H9 (cell line): Measurements from ENCODE around the gene ITGB2. TPM values are rescaled to one million over a fixed set of nuclear protein-coding genes. Genes with fewer than 3 reads are reported as not detected.

Experiments
- DNase-seq: peaks from one replicate; pipeline ENCODE4 v3.0.0-alpha.2; 2017
- H2AFZ ChIP-seq: one replicate; pipeline ENCODE4 v1.6.1; 2013; ENCODE audit warnings: mild to moderate bottlenecking, low read length, control low read depth, moderate library complexity
- H2AK5ac ChIP-seq: 2 replicates; pipeline ENCODE4 v1.6.1; 2013; ENCODE audit warnings: low read length, control low read depth, mixed read lengths; ENCODE audit not compliant: insufficient read length
- H2BK120ac ChIP-seq: one replicate; pipeline ENCODE4 v1.6.1; 2013; ENCODE audit warnings: low read depth, mild to moderate bottlenecking, low read length, control low read depth, inconsistent platforms; ENCODE audit not compliant: poor library complexity, severe bottlenecking
- H2BK12ac ChIP-seq: 2 replicates; pipeline ENCODE4 v1.6.1; 2013; ENCODE audit warnings: low read length, control low read depth, mixed read lengths, low read depth; ENCODE audit not compliant: insufficient read length
- H2BK15ac ChIP-seq: 2 replicates; pipeline ENCODE4 v1.6.1; 2013; ENCODE audit warnings: low read depth, low read length, control low read depth
- H2BK20ac ChIP-seq: one replicate; pipeline ENCODE4 v1.6.1; 2013; ENCODE audit warnings: low read depth, mild to moderate bottlenecking, low read length, control low read depth, inconsistent platforms; ENCODE audit not compliant: poor library complexity, severe bottlenecking
- H2BK5ac ChIP-seq: 2 replicates; pipeline ENCODE4 v1.6.1; 2013; ENCODE audit warnings: low read length, control low read depth, mixed read lengths; ENCODE audit not compliant: insufficient read length
- H3K14ac ChIP-seq: 2 replicates; pipeline ENCODE4 v1.6.1; 2013; ENCODE audit warnings: low read length, control low read depth; ENCODE audit not compliant: insufficient read depth
- H3K18ac ChIP-seq: 2 replicates; pipeline ENCODE4 v1.6.1; 2013; ENCODE audit warnings: low read depth, mild to moderate bottlenecking, mixed read lengths, low read length, control low read depth; ENCODE audit not compliant: insufficient read length
- H3K23ac ChIP-seq: 2 replicates; pipeline ENCODE4 v1.6.1; 2013; ENCODE audit warnings: low read length, control low read depth, mixed read lengths, low read depth; ENCODE audit not compliant: insufficient read length
- H3K23me2 ChIP-seq: 2 replicates; pipeline ENCODE4 v1.6.1; 2013; ENCODE audit warnings: low read depth, mild to moderate bottlenecking, mixed read lengths, low read length, control low read depth; ENCODE audit not compliant: insufficient read length, poor library complexity, severe bottlenecking
- H3K27ac ChIP-seq: 2 replicates; pipeline ENCODE4 v1.5.1; 2013; ENCODE audit warnings: low read length, control low read depth, mixed read lengths, low read depth; ENCODE audit not compliant: insufficient read length
- H3K27me3 ChIP-seq: 2 replicates; pipeline ENCODE4 v1.6.1; 2013; ENCODE audit warnings: low read length, control low read depth, inconsistent platforms; ENCODE audit not compliant: insufficient read depth
- H3K4ac ChIP-seq: 2 replicates; pipeline ENCODE4 v1.6.1; 2013; ENCODE audit warnings: low read depth, mild to moderate bottlenecking, control low read depth, inconsistent platforms, low read length, moderate library complexity
- H3K4me1 ChIP-seq: 2 replicates; pipeline ENCODE4 v1.6.1; 2013; ENCODE audit warnings: low read length, control low read depth, inconsistent platforms; ENCODE audit not compliant: insufficient read depth
- H3K4me2 ChIP-seq: 2 replicates; pipeline ENCODE4 v1.6.1; 2013; ENCODE audit warnings: low read length, control low read depth, mixed read lengths; ENCODE audit not compliant: insufficient read length, insufficient read depth
- H3K56ac ChIP-seq: 2 replicates; pipeline ENCODE4 v1.6.1; 2013; ENCODE audit warnings: low read depth, mild to moderate bottlenecking, mixed read lengths, low read length, control low read depth; ENCODE audit not compliant: insufficient read length
- H3K79me1 ChIP-seq: 2 replicates; pipeline ENCODE4 v1.6.1; 2013; ENCODE audit warnings: low read depth, mild to moderate bottlenecking, moderate library complexity, low read length, control low read depth, inconsistent platforms; ENCODE audit not compliant: insufficient read depth, poor library complexity, severe bottlenecking
- H3K79me2 ChIP-seq: 2 replicates; pipeline ENCODE4 v1.6.1; 2013; ENCODE audit warnings: low read length, control low read depth, inconsistent platforms; ENCODE audit not compliant: insufficient read depth
- H3K9ac ChIP-seq: 2 replicates; pipeline ENCODE4 v1.6.1; 2013; ENCODE audit warnings: low read length, control low read depth, mixed read lengths; ENCODE audit not compliant: insufficient read length; ENCODE audit errors: extremely low read depth
- H3K9me3 ChIP-seq: one replicate; pipeline ENCODE4 v1.6.1; 2013; ENCODE audit warnings: low read depth, low read length, inconsistent platforms; ENCODE audit not compliant: control insufficient read depth
- H3T11ph ChIP-seq: one replicate; pipeline ENCODE4 v1.6.1; 2013; ENCODE audit warnings: mild to moderate bottlenecking, low read length, control low read depth, inconsistent platforms
- H4K20me1 ChIP-seq: one replicate; pipeline ENCODE4 v1.6.1; 2013; ENCODE audit not compliant: control insufficient read depth, insufficient read length, insufficient read depth
- H4K5ac ChIP-seq: 2 replicates; pipeline ENCODE4 v1.6.1; 2013; ENCODE audit warnings: low read depth, mild to moderate bottlenecking, mixed read lengths, low read length, control low read depth; ENCODE audit not compliant: insufficient read length
- H4K8ac ChIP-seq: replicated peaks from 2 replicates; pipeline ENCODE4 v1.6.1; 2013; ENCODE audit warnings: low read length, control low read depth, mixed read lengths, low read depth; ENCODE audit not compliant: insufficient read length
- H4K91ac ChIP-seq: 2 replicates; pipeline ENCODE4 v1.6.1; 2013; ENCODE audit warnings: low read depth, mild to moderate bottlenecking, moderate library complexity, mixed read lengths, low read length, control low read depth; ENCODE audit not compliant: insufficient read length
- H3K27ac Mint-ChIP-seq, 3 experiments: 2 replicates in 2 of 3; 3 replicates in 1 of 3; pipeline ENCODE4 v1.8.0; 2020 to 2021; ENCODE audit warnings: mixed read lengths in 3 of 3, mild to moderate bottlenecking in 1 of 3, moderate library complexity in 1 of 3
- H3K27me3 Mint-ChIP-seq: 2 replicates; pipeline ENCODE4 v1.8.0; 2021; ENCODE audit warnings: low read depth, mild to moderate bottlenecking, moderate library complexity, mixed read lengths
- H3K36me3 Mint-ChIP-seq, 3 experiments: 2 replicates in 2 of 3; 3 replicates in 1 of 3; pipeline ENCODE4 v1.8.0; 2020 to 2021; ENCODE audit warnings: low read depth in 3 of 3, mixed read lengths in 3 of 3; ENCODE audit not compliant: insufficient read depth in 1 of 3
- H3K4me1 Mint-ChIP-seq, 2 experiments: 2 replicates each; pipeline ENCODE4 v1.8.0; 2020; ENCODE audit warnings: mixed read lengths in 2 of 2
- H3K4me3 Mint-ChIP-seq, 2 experiments: 2 replicates in 1 of 2; 3 replicates in 1 of 2; pipeline ENCODE4 v1.8.0; 2020 to 2021; ENCODE audit warnings: mild to moderate bottlenecking in 2 of 2, mixed read lengths in 2 of 2, moderate library complexity in 1 of 2
- H3K9me3 Mint-ChIP-seq, 2 experiments: 2 replicates in 1 of 2; 3 replicates in 1 of 2; pipeline ENCODE4 v1.8.0; 2020; ENCODE audit warnings: mild to moderate bottlenecking in 2 of 2, mixed read lengths in 2 of 2, moderate library complexity in 1 of 2
- WGBS: extraction: QIAGEN DNeasy Blood & Tissue Kit; methylation state at CpG from one replicate; pipeline ENCODE4 v1.1.7; 2013; ENCODE audit warnings: missing lambda C conversion rate, low lambda C conversion rate, mixed read lengths; ENCODE audit not compliant: insufficient read length; ENCODE audit errors: extremely low coverage; 5-methylcytosine and 5-hydroxymethylcytosine counted together
- total RNA-seq: library from RNA; stranded (reverse); gene quantifications from 2 replicates; pipeline ENCODE4 v1.2.1, GENCODE V29; 2021
- TF ChIP-seq, protein P1 (sequence below): fragments of 200-600 bp; sonication (generic); conservative IDR thresholded peaks from 3 replicates; pipeline ENCODE4 v1.8.0; 2021; ENCODE audit warnings: antibody characterized with exemption, mild to moderate bottlenecking

ITGB2 gene
- total RNA-seq, 1 experiment from 2014 or later, result 1.1 TPM

DNA sequence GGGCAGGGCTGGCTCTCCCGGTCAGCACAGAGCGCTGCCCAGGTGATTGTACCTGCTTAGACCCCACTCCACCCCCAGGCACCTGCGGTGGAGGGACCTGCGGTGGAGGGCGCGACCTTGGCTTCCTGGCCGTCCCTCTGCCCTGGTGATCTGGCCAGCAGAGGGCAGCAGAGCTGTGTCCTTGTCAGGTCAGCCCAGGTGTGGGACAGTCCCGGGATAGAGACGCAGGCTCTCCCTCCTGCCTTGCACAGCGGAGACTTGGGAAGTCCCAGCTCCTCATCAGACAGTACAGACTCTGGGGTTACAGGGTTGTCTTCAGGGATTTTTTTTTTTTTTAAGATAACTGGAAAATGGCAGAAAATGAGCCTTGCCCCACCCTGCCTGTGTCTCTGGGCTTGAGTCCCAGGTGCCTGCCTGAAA lies 29.1 kb upstream of the ITGB2 start:
- H3K4ac ChIP-seq, result no peak overlapping the region
- H3K27ac ChIP-seq, result no peak overlapping the region
- H4K8ac ChIP-seq, result no peak overlapping the region
- no peak overlapping the region for H2BK12ac ChIP-seq
- no peak overlapping the region for H3K9ac ChIP-seq
- no peak overlapping the region for H3K4me3 Mint-ChIP-seq
- H4K20me1 ChIP-seq, result no peaks in the 10 kb centered on the region
- no peak overlapping the region for H2AFZ ChIP-seq
- no peak overlapping the region for H2BK5ac ChIP-seq
- TF ChIP-seq, protein P1, sequence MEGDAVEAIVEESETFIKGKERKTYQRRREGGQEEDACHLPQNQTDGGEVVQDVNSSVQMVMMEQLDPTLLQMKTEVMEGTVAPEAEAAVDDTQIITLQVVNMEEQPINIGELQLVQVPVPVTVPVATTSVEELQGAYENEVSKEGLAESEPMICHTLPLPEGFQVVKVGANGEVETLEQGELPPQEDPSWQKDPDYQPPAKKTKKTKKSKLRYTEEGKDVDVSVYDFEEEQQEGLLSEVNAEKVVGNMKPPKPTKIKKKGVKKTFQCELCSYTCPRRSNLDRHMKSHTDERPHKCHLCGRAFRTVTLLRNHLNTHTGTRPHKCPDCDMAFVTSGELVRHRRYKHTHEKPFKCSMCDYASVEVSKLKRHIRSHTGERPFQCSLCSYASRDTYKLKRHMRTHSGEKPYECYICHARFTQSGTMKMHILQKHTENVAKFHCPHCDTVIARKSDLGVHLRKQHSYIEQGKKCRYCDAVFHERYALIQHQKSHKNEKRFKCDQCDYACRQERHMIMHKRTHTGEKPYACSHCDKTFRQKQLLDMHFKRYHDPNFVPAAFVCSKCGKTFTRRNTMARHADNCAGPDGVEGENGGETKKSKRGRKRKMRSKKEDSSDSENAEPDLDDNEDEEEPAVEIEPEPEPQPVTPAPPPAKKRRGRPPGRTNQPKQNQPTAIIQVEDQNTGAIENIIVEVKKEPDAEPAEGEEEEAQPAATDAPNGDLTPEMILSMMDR, result peak; percentile 97
- no peak overlapping the region for H2AK5ac ChIP-seq
- H3K4me2 ChIP-seq, result no peak overlapping the region
- H3K23ac ChIP-seq, result no peak overlapping the region
- H3K27ac Mint-ChIP-seq, result peak overlapping the region in 1 of 3 experiments; percentile 34; a peak in 1 of 7 replicates
- H3K23me2 ChIP-seq, result no peaks in the 10 kb centered on the region
- peaks cover 17 to 36% (median 29%) of the 10 kb centered on the region in 3 experiments; a peak in 6 of 7 replicates for H3K36me3 Mint-ChIP-seq
- H3K79me1 ChIP-seq, result peaks cover 3% of the 10 kb centered on the region
- H4K91ac ChIP-seq, result no peak overlapping the region
- H3K27me3 Mint-ChIP-seq, result peaks cover 2% of the 10 kb centered on the region; the same call in 1 of the 2 replicates
- H3K9me3 Mint-ChIP-seq, result no peaks in the 10 kb centered on the region
- no peaks in the 10 kb centered on the region for H3K4me1 ChIP-seq
- H3K4me1 Mint-ChIP-seq, result peaks cover 2 to 4% of the 10 kb centered on the region in 2 experiments; a peak in 3 of 4 replicates
- H2BK15ac ChIP-seq, result no peak overlapping the region
- DNase-seq, result peak; percentile 91
- no peaks in the 10 kb centered on the region for H3K9me3 ChIP-seq
- H2BK120ac ChIP-seq, result no peak overlapping the region
- H3K27me3 ChIP-seq, result no peaks in the 10 kb centered on the region
- H3K14ac ChIP-seq, result no peak overlapping the region
- H3K18ac ChIP-seq, result no peak overlapping the region
- no peak overlapping the region for H2BK20ac ChIP-seq
- H4K5ac ChIP-seq, result no peak overlapping the region
- H3T11ph ChIP-seq, result no peak overlapping the region
- H3K79me2 ChIP-seq, result peaks cover 38% of the 10 kb centered on the region; the same call in 1 of the 2 replicates
- no CpG with 5 or more reads among the region's 10 CpGs for WGBS
- no peak overlapping the region for H3K56ac ChIP-seq
